VCaP (cell line): ENCODE measurements around the gene LYPLAL1.
"Not testable (repeated sequence)": the region's sequence is repeated elsewhere in the genome, so short reads cannot be mapped to it uniquely, and the experiment has no call there.

Source experiments
- H3K27ac ChIP-seq: fragments of 450-650 bp; 2 replicates; pipeline ENCODE4 v1.5.1; 2017
- CTCF ChIP-seq: fragments of 450-650 bp; conservative IDR thresholded peaks from 2 replicates; pipeline ENCODE4 v1.5.1; 2017; ENCODE audit warnings: mild to moderate bottlenecking, moderate library complexity

LYPLAL1 gene

GRCh38 chr1:219189021-219189824, 15.5 kb downstream of the LYPLAL1 start:
- no peak for TF ChIP-seq CTCF
- H3K27ac ChIP-seq = no peak overlapping the region

- no peak overlapping the region for H3K27ac ChIP-seq
- TF ChIP-seq CTCF = no peak
Observed at GRCh38 chr1:219189952-219190351, 16.3 kb downstream of the LYPLAL1 start.

GRCh38 chr1:219190605-219191004, 16.9 kb downstream of the LYPLAL1 start:
- H3K27ac ChIP-seq = no peak overlapping the region
- TF ChIP-seq CTCF = no peak

- not testable (repeated sequence) for H3K27ac ChIP-seq
Observed at GRCh38 chr1:219195833-219196232, 22.2 kb downstream of the LYPLAL1 start.

GRCh38 chr1:219201656-219202055, 28.0 kb downstream of the LYPLAL1 start:
- TF ChIP-seq CTCF = no peak
- H3K27ac ChIP-seq = no peak overlapping the region

- H3K27ac ChIP-seq = no peak overlapping the region
- no peak for TF ChIP-seq CTCF
Observed at GRCh38 chr1:219202567-219202966, 28.9 kb downstream of the LYPLAL1 start.

- no peak overlapping the region for H3K27ac ChIP-seq
- TF ChIP-seq CTCF = no peak
Observed at GRCh38 chr1:219206350-219206749, 32.7 kb downstream of the LYPLAL1 start.

GRCh38 chr1:219209578-219209977, 35.9 kb downstream of the LYPLAL1 start:
- H3K27ac ChIP-seq = no peak overlapping the region
- no peak for TF ChIP-seq CTCF
